OCI-LY7 (cell line): ENCODE measurements around the gene SHC2.

Source experiments
- CTCF ChIP-seq: fragments of 200-600 bp; sonication (generic); conservative IDR thresholded peaks from 2 replicates; pipeline ENCODE4 v1.5.1; 2014; ENCODE audit warnings: mild to moderate bottlenecking, antibody characterized with exemption, low read length, moderate library complexity, mixed read lengths
- EZH2phosphoT487 ChIP-seq: fragments of 200-600 bp; sonication (generic); IDR thresholded peaks from 2 replicates; pipeline ENCODE4 v1.6.1; 2018; ENCODE audit warnings: low read depth, borderline replicate concordance, mild to moderate bottlenecking, mixed run types, antibody characterized with exemption, low read length, moderate library complexity, mixed read lengths

GRCh38 chr19:418761-419671 is 41.8 kb downstream of the SHC2 start:
- TF ChIP-seq CTCF: no peak
- no peak for TF ChIP-seq EZH2phosphoT487
